GM13977 (cell line): ENCODE data around the gene JMJD1C.
"Not testable (repeated sequence)": the region's sequence is repeated elsewhere in the genome, so short reads cannot be mapped to it uniquely, and the experiment has no call there.

Source experiments
- DNase-seq: peaks from one replicate; pipeline ENCODE4 v3.0.0; 2012; ENCODE audit warnings: low spot score
- in situ Hi-C: fragments of 300-500 bp; cut with MboI; formaldehyde crosslinking; loops from one replicate; pipeline ENCODE4 v1.12.0; 2022; ENCODE audit warnings: low sequenced_read_pairs, low pct_unique_long_range_greater_than_20kb, mixed read lengths, inconsistent platforms; ENCODE audit not compliant: unreplicated experiment
- TF ChIP-seq, protein P1 (sequence below): IDR thresholded peaks from 2 replicates; pipeline ENCODE4 v1.5.1; 2012; ENCODE audit warnings: mild to moderate bottlenecking, control low read depth; ENCODE audit not compliant: insufficient read depth; ENCODE audit errors: extremely low read depth, missing control alignments

The JMJD1C gene

GRCh38 chr10:63286340-63286739, 179.4 kb downstream of the JMJD1C start:
- no peak for DNase-seq
- in situ Hi-C loops: no loop called here
- TF ChIP-seq, protein P1, sequence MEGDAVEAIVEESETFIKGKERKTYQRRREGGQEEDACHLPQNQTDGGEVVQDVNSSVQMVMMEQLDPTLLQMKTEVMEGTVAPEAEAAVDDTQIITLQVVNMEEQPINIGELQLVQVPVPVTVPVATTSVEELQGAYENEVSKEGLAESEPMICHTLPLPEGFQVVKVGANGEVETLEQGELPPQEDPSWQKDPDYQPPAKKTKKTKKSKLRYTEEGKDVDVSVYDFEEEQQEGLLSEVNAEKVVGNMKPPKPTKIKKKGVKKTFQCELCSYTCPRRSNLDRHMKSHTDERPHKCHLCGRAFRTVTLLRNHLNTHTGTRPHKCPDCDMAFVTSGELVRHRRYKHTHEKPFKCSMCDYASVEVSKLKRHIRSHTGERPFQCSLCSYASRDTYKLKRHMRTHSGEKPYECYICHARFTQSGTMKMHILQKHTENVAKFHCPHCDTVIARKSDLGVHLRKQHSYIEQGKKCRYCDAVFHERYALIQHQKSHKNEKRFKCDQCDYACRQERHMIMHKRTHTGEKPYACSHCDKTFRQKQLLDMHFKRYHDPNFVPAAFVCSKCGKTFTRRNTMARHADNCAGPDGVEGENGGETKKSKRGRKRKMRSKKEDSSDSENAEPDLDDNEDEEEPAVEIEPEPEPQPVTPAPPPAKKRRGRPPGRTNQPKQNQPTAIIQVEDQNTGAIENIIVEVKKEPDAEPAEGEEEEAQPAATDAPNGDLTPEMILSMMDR: no peak

DNA sequence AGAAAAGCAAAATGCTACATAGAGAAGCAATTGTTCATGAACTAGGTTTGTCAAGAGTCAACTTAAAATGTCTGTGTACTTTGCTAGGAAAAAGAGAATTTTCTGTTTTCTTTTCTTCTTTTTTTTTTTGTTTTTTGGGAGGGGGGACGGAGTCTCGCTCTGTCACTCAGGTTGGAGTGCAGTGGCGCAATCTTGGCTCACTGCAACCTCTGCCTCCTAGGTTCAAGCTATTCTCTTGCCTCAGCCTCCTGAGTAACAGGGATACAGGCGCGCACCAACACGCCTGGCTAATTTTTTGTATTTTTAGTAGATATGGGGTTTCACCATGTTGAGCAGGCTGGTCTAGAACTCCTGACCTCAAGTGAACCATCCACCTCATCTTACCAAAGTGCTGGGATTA, 181.9 kb downstream of the JMJD1C start:
- DNase-seq, in situ Hi-C loops: not testable (repeated sequence)

DNA sequence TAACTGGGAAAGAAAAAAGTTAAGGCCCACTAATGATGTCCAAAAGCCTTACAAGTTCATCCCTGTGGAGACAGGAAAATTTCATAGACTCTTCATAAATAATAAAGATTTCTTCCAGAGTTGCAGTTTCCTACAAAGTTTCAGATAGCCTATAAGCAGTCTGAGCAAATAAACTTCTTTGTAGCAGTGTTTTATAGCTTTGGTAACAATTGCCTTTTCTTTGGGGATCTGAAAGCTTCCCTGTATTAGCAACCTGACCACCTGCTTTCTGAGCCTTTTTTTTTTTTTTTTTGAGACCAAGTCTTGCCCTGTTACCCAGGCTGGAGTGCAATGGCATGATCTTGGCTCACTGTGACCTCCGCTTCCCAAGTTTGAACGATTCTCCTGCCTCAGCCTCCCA, 182.7 kb downstream of the JMJD1C start:
- in situ Hi-C loops: no loop called here
- TF ChIP-seq, protein P1: no peak
- DNase-seq: no peak

DNA sequence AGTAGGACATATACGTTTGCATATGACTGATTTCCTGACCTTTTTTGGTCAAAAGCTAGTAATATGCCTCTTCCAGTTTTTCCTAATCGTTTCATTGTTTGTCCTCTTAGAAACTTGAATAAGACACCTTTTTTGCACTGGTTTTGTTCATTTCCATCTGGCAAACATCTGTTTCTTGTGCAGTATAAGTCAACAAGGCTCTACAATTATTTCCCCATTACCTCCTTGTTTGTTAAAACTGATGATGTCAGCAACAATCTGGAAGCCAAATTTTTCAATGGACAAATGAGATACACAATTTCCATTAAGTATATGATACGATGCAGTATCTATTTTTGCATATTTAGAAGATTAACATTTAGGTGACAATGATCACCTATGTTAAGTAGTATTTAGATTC, 183.8 kb downstream of the JMJD1C start:
- DNase-seq: no peak
- TF ChIP-seq, protein P1: no peak
- in situ Hi-C loops: no loop called here

- DNase-seq: no peak
- TF ChIP-seq, protein P1: no peak
- in situ Hi-C loops: no loop called here
Observed at GRCh38 chr10:63280386-63280785, 185.4 kb downstream of the JMJD1C start.

DNA sequence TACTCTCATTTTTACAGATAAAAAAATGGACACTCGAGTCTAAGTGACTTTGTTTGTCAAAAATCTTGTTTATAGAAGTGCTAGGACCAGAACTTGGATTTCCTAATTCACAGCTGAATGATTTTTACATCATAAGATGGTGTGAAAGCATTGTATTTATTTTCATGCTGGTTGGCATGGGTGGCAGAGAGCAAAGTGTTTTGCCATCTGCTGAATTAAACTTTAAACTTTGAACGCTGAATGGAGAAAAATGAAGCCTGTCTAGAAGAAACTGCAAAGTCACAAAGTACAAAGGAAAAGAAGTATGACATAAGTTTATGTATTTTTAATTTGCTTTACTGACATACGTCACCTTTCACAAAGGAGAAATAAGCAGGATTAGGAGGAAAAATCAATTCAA, 190.7 kb downstream of the JMJD1C start:
- TF ChIP-seq, protein P1: no peak
- DNase-seq: no peak
- in situ Hi-C loops: no loop called here

- DNase-seq: no peak
- in situ Hi-C loops: no loop called here
- TF ChIP-seq, protein P1: no peak
Observed at GRCh38 chr10:63273577-63273976, 192.2 kb downstream of the JMJD1C start.
